HepG2 (cell line): ENCODE measurements around the gene ETV3L. TPM values are rescaled to one million over a fixed set of nuclear protein-coding genes. Genes with fewer than 3 reads are reported as not detected.
A peak's percentile ranks its signal among the peaks of the same experiment; 100 is the strongest.
"Not testable (repeated sequence)": the region's sequence is repeated elsewhere in the genome, so short reads cannot be mapped to it uniquely, and the experiment has no call there.

ENCODE experiments used
- ATAC-seq: fragments of 200-7000 bp; cut with Tn5 transposase; 3 replicates; pipeline ENCODE4 v1.9.1; 2020; ENCODE audit warnings: mild to moderate bottlenecking, moderate library complexity
- BruUV-seq: library from RNA; stranded (reverse); fragments of 400-500 nt; replicated peaks from 2 replicates; lab custom pipeline; 2021; lab: Mats Ljungman, UMichigan
- CTCF ChIA-PET: fragments of 300-600 bp; formaldehyde crosslinking; extraction: SDS; loops from one replicate; lab custom pipeline; 2021; ENCODE audit warnings: low total read pairs, inconsistent platforms, low intra/inter-chr PET ratio; lab: Yijun Ruan, JAX
- POLR2A ChIA-PET: fragments of 350-600 bp; sonication (Branson Sonifier 250); formaldehyde crosslinking; loops from one replicate; lab custom pipeline; 2020; ENCODE audit warnings: antibody characterized with exemption, inconsistent platforms; lab: Yijun Ruan, JAX
- DNase-seq: peaks from one replicate; pipeline ENCODE4 v3.0.0-alpha.2; 2015; ENCODE audit warnings: low spot score
- FAIRE-seq: peaks from 3 replicates; lab custom pipeline; 2011; peaks lifted over from hg19 to GRCh38; lab: Jason Lieb, UNC
- H2AFZ ChIP-seq: one replicate; pipeline ENCODE4 v1.6.1; 2011; ENCODE audit warnings: low read length, inconsistent platforms
- H3K27ac ChIP-seq: fragments of 300-600 bp; 3 replicates; pipeline ENCODE4 v1.8.0; 2011; ENCODE audit warnings: mixed run types, mild to moderate bottlenecking, mixed read lengths, low read length, inconsistent platforms; ENCODE audit not compliant: insufficient read depth; ENCODE audit errors: extremely low read length
- H3K27me3 ChIP-seq, 2 experiments: fragments of 200-600 bp in 1 of 2; 2 replicates in 1 of 2; 3 replicates in 1 of 2; pipeline versions ENCODE4 v1.6.0 to v1.8.0; 2011; ENCODE audit warnings: low read length in 2 of 2, mild to moderate bottlenecking in 2 of 2, moderate library complexity in 2 of 2, inconsistent platforms in 1 of 2; ENCODE audit not compliant: insufficient read depth in 2 of 2, control insufficient read depth in 1 of 2
- H3K36me3 ChIP-seq, 2 experiments: fragments of 200-600 bp in 1 of 2; replicated peaks in 1 of 2; 2 replicates in 1 of 2; 3 replicates in 1 of 2; pipeline versions ENCODE4 v1.5.1 to v1.8.0; 2011; ENCODE audit warnings: low read length in 2 of 2, inconsistent platforms in 1 of 2; ENCODE audit not compliant: insufficient read depth in 2 of 2, control insufficient read depth in 1 of 2
- H3K4me1 ChIP-seq: 2 replicates; pipeline ENCODE4 v1.5.1; 2012; ENCODE audit warnings: low read length, inconsistent platforms; ENCODE audit not compliant: insufficient read depth
- H3K4me2 ChIP-seq: 2 replicates; pipeline ENCODE4 v1.6.0; 2011; ENCODE audit warnings: low read depth, low read length, inconsistent platforms
- H3K4me3 ChIP-seq, 3 experiments: fragments of 200-600 bp in 1 of 3; sonication (generic), shearing (Covaris generic) in 1 of 3; replicated peaks in 1 of 3; 2 replicates each; pipeline ENCODE4 v1.5.1; 2011 to 2016; ENCODE audit warnings: low read length in 3 of 3, inconsistent platforms in 2 of 3, low read depth in 2 of 3, mild to moderate bottlenecking in 2 of 3, control low read depth in 1 of 3, mixed read lengths in 1 of 3; ENCODE audit not compliant: insufficient read depth in 1 of 3
- H3K79me2 ChIP-seq: one replicate; pipeline ENCODE4 v1.6.1; 2011; ENCODE audit warnings: low read length, inconsistent platforms; ENCODE audit not compliant: insufficient read depth
- H3K9ac ChIP-seq: 2 replicates; pipeline ENCODE4 v1.6.0; 2011; ENCODE audit warnings: mild to moderate bottlenecking, low read depth, low read length, inconsistent platforms; ENCODE audit not compliant: insufficient read depth
- H3K9me3 ChIP-seq: 2 replicates; pipeline ENCODE4 v1.5.1; 2012; ENCODE audit warnings: mild to moderate bottlenecking, low read length
- H4K20me1 ChIP-seq: 2 replicates; pipeline ENCODE4 v1.6.0; 2011; ENCODE audit warnings: inconsistent platforms, mild to moderate bottlenecking, low read length, moderate library complexity; ENCODE audit not compliant: insufficient read depth
- CBX5 ChIP-seq: sonication (generic); formaldehyde crosslinking; IDR thresholded peaks from 2 replicates; pipeline ENCODE4 v1.4.0; 2020; ENCODE audit warnings: missing genetic modification reagents, borderline replicate concordance
- CEBPG ChIP-seq: IDR thresholded peaks from 2 replicates; pipeline ENCODE4 v1.6.1; 2016
- ERF ChIP-seq: IDR thresholded peaks from 2 replicates; pipeline ENCODE4 v1.6.1; 2018; ENCODE audit warnings: missing biosample characterization, missing genetic modification reagents
- HDAC1 ChIP-seq: sonication (generic); formaldehyde crosslinking; IDR thresholded peaks from 2 replicates; pipeline ENCODE4 v1.5.1; 2020; ENCODE audit warnings: mild to moderate bottlenecking, missing genetic modification reagents
- HMG20A ChIP-seq: IDR thresholded peaks from 2 replicates; pipeline ENCODE4 v1.6.1; 2016; ENCODE audit warnings: borderline replicate concordance
- HNF4A ChIP-seq: sonication (generic); formaldehyde crosslinking; IDR thresholded peaks from 2 replicates; pipeline ENCODE4 v1.4.0; 2020; ENCODE audit warnings: missing genetic modification reagents
- MED1 ChIP-seq: sonication (generic); formaldehyde crosslinking; IDR thresholded peaks from 2 replicates; pipeline ENCODE4 v1.4.0; 2020; ENCODE audit warnings: missing genetic modification reagents
- NCOA2 ChIP-seq: sonication (generic); formaldehyde crosslinking; IDR thresholded peaks from 2 replicates; pipeline ENCODE4 v1.8.0; 2022; ENCODE audit warnings: inconsistent platforms
- NCOR1 ChIP-seq: fragments of 200-600 bp; sonication (generic); IDR thresholded peaks from 2 replicates; pipeline ENCODE4 v1.7.0; 2017; ENCODE audit warnings: antibody characterized with exemption, low read length, borderline replicate concordance
- SAP130 ChIP-seq: IDR thresholded peaks from 2 replicates; pipeline ENCODE4 v1.6.1; 2016; ENCODE audit warnings: low read depth
- SOX5 ChIP-seq: IDR thresholded peaks from 2 replicates; pipeline ENCODE4 v1.6.1; 2016; ENCODE audit warnings: borderline replicate concordance
- SOX6 ChIP-seq, 2 experiments: fragments of 450-650 bp in 1 of 2; sonication (generic) in 1 of 2; formaldehyde crosslinking in 1 of 2; IDR thresholded peaks; 2 replicates each; pipeline versions ENCODE4 v1.4.0 to v1.6.1; 2017 to 2020; ENCODE audit warnings: antibody characterized with exemption in 1 of 2, mild to moderate bottlenecking in 1 of 2, missing genetic modification reagents in 1 of 2
- SP5 ChIP-seq: IDR thresholded peaks from 2 replicates; pipeline ENCODE4 v1.6.1; 2016; ENCODE audit warnings: low read depth, borderline replicate concordance
- TCF7 ChIP-seq: sonication (generic); IDR thresholded peaks from 2 replicates; pipeline ENCODE4 v1.6.1; 2016; ENCODE audit warnings: antibody characterized with exemption, low read depth
- ZBTB43 ChIP-seq: sonication (generic); formaldehyde crosslinking; conservative IDR thresholded peaks from 2 replicates; pipeline ENCODE4 v1.4.0; 2020; ENCODE audit warnings: missing genetic modification reagents
- ZNF292 ChIP-seq: sonication (generic); formaldehyde crosslinking; IDR thresholded peaks from 2 replicates; pipeline ENCODE4 v1.8.1; 2022; ENCODE audit warnings: mild to moderate bottlenecking, low read depth, missing genetic modification reagents, borderline replicate concordance
- ZNF614 ChIP-seq: IDR thresholded peaks from 2 replicates; pipeline ENCODE4 v1.6.1; 2018; ENCODE audit warnings: missing biosample characterization, missing genetic modification reagents, inconsistent platforms, borderline replicate concordance
- ZNF644 ChIP-seq: IDR thresholded peaks from 2 replicates; pipeline ENCODE4 v1.6.1; 2016; ENCODE audit warnings: low read depth
- WGBS: methylation state at CpG from one replicate; pipeline ENCODE4 v1.1.6; 2017; ENCODE audit warnings: low lambda C conversion rate; 5-methylcytosine and 5-hydroxymethylcytosine counted together
- in situ Hi-C: cut with HindIII; loops from 2 replicates; pipeline ENCODE4 v1.10.0; 2017; ENCODE audit warnings: low pct_unique_long_range_greater_than_20kb; ENCODE audit not compliant: extremely low pct_ligation_motif_present
- intact Hi-C: fragments of 100-400 bp; cut with micrococcal nuclease; formaldehyde crosslinking; loops from one replicate; pipeline ENCODE4 v1.10.0; 2022; ENCODE audit not compliant: unreplicated experiment
- polyA plus RNA-seq, 8 experiments: library from polyadenylated mRNA; depleted of rRNA in 3 of 8; stranded (reverse) in 7 of 8; unstranded in 1 of 8; fragments of >200 nt; fragmentation: Illumina TruSeq in 4 of 8; extraction: Trizol in 4 of 8; gene quantifications; 2 replicates each; pipeline versions ENCODE4 v1.2.1 to v1.2.3, GENCODE V29; 2011 to 2016; ENCODE audit warnings: low read depth in 4 of 8, missing spikeins in 1 of 8, mixed read lengths in 1 of 8; ENCODE audit not compliant: insufficient read depth in 1 of 8
- total RNA-seq, 5 experiments: library from RNA; depleted of rRNA; stranded (reverse); fragments of >200 nt; fragmentation: Illumina TruSeq; extraction: Trizol; gene quantifications; 2 replicates each; pipeline ENCODE4 v1.2.3, GENCODE V29; 2016; ENCODE audit warnings: low read depth in 1 of 5
- TF ChIP-seq, protein P1 (sequence below): IDR thresholded peaks from 2 replicates; pipeline ENCODE4 v1.4.0; 2020; ENCODE audit warnings: mild to moderate bottlenecking, missing genetic modification reagents
- TF ChIP-seq, protein P2 (sequence below): IDR thresholded peaks from 2 replicates; pipeline ENCODE4 v1.6.1; 2012; ENCODE audit warnings: inconsistent platforms

ETV3L gene
- total and polyA plus RNA-seq, 2 of the 13 experiments (the other 11 are each of a cell fraction or from before 2014, with no cell fraction given) = not detected

GRCh38 chr1:157059241-157059640, 40.4 kb downstream of the ETV3L start:
- 0 out of 2 replicates have a peak overlapping the region, but pooled peaks have one; percentile 31 for H3K9ac ChIP-seq
- FAIRE-seq (peak; percentile 99), DNase-seq (peak; percentile 89), ATAC-seq (peak; percentile 100)
- CTCF ChIA-PET; H3K4me3 ChIP-seq; in situ Hi-C loops; H3K79me2 ChIP-seq; H4K20me1 ChIP-seq; H3K27me3 ChIP-seq; H2AFZ ChIP-seq; H3K36me3 ChIP-seq; BruUV-seq; H3K9me3 ChIP-seq; TF ChIP-seq SOX6 (IDR thresholded peaks at IDR 0.05): not testable (repeated sequence)
- 0% methylated on average over 3 of the region's 3 CpGs for WGBS
- POLR2A ChIA-PET = interaction anchor here (2.1 kb wide), 1 partner anchor 13 kb away, joined by 5 read pairs; the partner anchor contains the start of gene ARHGEF11
- intact Hi-C loops = loop anchor here (1.0 to 2.0 kb wide), 2 partner anchors 13 to 16 kb away; no protein-coding TSS in a partner anchor
- H3K4me2 ChIP-seq = peak overlapping the region; percentile 44
- peaks cover 23% of the 10 kb centered on the region for H3K4me1 ChIP-seq
- H3K27ac ChIP-seq = peak overlapping the region; percentile 47
- peak; percentile 41; the same call in 1 of the 2 replicates for TF ChIP-seq NCOR1
- 0 out of 2 replicates have a peak, but pooled peaks have one; percentile 24 for TF ChIP-seq ZNF614 (CRISPR knock-in tag)
- TF ChIP-seq ERF = 0 out of 2 replicates have a peak, but pooled peaks have one; percentile 25
- TF ChIP-seq, protein P1, sequence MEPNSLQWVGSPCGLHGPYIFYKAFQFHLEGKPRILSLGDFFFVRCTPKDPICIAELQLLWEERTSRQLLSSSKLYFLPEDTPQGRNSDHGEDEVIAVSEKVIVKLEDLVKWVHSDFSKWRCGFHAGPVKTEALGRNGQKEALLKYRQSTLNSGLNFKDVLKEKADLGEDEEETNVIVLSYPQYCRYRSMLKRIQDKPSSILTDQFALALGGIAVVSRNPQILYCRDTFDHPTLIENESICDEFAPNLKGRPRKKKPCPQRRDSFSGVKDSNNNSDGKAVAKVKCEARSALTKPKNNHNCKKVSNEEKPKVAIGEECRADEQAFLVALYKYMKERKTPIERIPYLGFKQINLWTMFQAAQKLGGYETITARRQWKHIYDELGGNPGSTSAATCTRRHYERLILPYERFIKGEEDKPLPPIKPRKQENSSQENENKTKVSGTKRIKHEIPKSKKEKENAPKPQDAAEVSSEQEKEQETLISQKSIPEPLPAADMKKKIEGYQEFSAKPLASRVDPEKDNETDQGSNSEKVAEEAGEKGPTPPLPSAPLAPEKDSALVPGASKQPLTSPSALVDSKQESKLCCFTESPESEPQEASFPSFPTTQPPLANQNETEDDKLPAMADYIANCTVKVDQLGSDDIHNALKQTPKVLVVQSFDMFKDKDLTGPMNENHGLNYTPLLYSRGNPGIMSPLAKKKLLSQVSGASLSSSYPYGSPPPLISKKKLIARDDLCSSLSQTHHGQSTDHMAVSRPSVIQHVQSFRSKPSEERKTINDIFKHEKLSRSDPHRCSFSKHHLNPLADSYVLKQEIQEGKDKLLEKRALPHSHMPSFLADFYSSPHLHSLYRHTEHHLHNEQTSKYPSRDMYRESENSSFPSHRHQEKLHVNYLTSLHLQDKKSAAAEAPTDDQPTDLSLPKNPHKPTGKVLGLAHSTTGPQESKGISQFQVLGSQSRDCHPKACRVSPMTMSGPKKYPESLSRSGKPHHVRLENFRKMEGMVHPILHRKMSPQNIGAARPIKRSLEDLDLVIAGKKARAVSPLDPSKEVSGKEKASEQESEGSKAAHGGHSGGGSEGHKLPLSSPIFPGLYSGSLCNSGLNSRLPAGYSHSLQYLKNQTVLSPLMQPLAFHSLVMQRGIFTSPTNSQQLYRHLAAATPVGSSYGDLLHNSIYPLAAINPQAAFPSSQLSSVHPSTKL (CRISPR knock-in tag) = peak; percentile 31; the same call in 1 of the 2 replicates
- peak; percentile 77 for TF ChIP-seq SAP130 (CRISPR knock-in tag)
- TF ChIP-seq CEBPG (CRISPR knock-in tag) = peak; percentile 55; the same call in 1 of the 2 replicates
- peak; percentile 61 for TF ChIP-seq NCOA2 (CRISPR knock-in tag)
- TF ChIP-seq, protein P2, sequence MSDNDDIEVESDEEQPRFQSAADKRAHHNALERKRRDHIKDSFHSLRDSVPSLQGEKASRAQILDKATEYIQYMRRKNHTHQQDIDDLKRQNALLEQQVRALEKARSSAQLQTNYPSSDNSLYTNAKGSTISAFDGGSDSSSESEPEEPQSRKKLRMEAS = 0 out of 2 replicates have a peak, but pooled peaks have one; percentile 23
- TF ChIP-seq HMG20A = peak; percentile 13; the same call in 1 of the 2 replicates
- TF ChIP-seq HDAC1 (CRISPR knock-in tag) = 0 out of 2 replicates have a peak, but pooled peaks have one; percentile 31
- TF ChIP-seq ZBTB43 (CRISPR knock-in tag) = peak; percentile 82; the same call in 1 of the 2 replicates
- peak; percentile 89 for TF ChIP-seq ZNF292
- peak; percentile 37; the same call in 1 of the 2 replicates for TF ChIP-seq SOX5 (CRISPR knock-in tag)
- peak; percentile 85 for TF ChIP-seq HNF4A (CRISPR knock-in tag)
- peak; percentile 48; the same call in 1 of the 2 replicates for TF ChIP-seq TCF7
- peak; percentile 38; the same call in 1 of the 2 replicates for TF ChIP-seq SOX6 (CRISPR knock-in tag; IDR thresholded peaks at IDR 0.05)
- 0 out of 2 replicates have a peak, but pooled peaks have one; percentile 36 for TF ChIP-seq SP5
- 0 out of 2 replicates have a peak, but pooled peaks have one; percentile 34 for TF ChIP-seq CBX5 (CRISPR knock-in tag)
- TF ChIP-seq ZNF644 (CRISPR knock-in tag) = peak; percentile 83
- peak; percentile 37; the same call in 1 of the 2 replicates for TF ChIP-seq MED1 (CRISPR knock-in tag)
